ENCODE measurements around the gene THADA.
"Not testable (repeated sequence)": the region's sequence is repeated elsewhere in the genome, so short reads cannot be mapped to it uniquely, and the experiment has no call there.

Gene THADA

GRCh38 chr2:43387092-43388062 is 208.5 kb downstream of the THADA start:
- no peak for DNase-seq (ENCODE audit: low read depth in 2 of 2)

- not testable (repeated sequence) for DNase-seq (ENCODE audit: low read depth in 2 of 2)
These were observed 209.2 kb downstream of the THADA start for GRCh38 chr2:43386679-43387078.

- DNase-seq (ENCODE audit: low read depth in 2 of 2), result no peak
These were observed 211.7 kb downstream of the THADA start for GRCh38 chr2:43384143-43384542.

GRCh38 chr2:43383533-43383932 is 212.3 kb downstream of the THADA start:
- DNase-seq (ENCODE audit: low read depth in 2 of 2), result no peak

GRCh38 chr2:43379494-43379893 is 216.3 kb downstream of the THADA start:
- DNase-seq (ENCODE audit: low read depth in 2 of 2), result no peak

DNA sequence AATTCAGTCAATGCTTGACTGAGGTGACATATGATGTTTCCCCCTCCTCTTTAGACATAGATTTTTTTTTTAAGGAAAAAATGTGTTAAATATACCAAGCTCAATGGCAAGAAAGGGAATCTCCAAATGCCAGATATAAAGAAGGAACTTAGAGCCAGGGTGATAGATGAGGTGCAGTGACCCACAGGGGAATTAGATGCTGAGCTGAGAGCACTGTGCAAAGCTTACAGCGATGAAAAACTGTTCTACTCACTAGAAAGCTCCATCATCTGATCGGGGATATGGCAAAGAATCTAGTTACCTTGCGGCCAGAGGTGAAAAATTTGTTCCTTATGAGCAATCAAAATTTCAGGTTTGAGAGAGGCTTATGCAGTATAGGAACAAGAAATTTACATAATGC is 218.5 kb downstream of the THADA start:
- no peak for DNase-seq (ENCODE audit: low read depth in 2 of 2)

DNA sequence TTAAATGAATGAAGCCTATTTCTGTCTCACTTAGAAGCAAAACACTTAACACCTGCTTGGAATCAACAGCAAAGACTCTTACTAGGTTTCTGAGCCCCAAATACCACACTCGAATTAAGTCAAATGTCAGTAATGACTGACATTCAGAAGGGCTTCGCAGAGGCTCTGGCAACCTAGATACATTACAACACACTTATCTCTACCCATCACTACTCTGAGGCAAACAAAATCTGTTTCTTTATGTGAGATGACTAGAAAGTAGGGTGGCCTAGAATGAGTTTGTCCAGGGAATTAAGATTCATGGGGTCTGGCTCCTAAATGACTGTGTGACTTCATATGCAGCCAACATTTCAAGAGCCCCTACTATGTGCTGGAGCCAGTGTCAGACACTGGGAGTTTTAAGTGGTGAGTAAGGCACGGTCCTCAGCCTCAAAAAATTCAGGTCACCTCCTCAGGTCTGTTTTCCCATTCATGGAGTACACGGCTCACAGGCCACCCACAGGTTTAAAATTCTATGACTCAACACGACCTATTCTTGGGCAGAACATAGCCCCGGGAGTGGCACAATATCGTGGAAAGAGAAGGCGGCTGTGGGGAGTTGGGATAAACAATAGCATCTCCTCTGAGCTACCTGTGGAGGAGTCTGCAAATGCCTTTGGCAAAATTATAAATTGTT is 219.2 kb downstream of the THADA start:
- DNase-seq (ENCODE audit: low read depth in 2 of 2), result no peak

- DNase-seq (ENCODE audit: low read depth in 2 of 2), result no peak
These were observed 219.9 kb downstream of the THADA start for GRCh38 chr2:43375746-43376522.

DNA sequence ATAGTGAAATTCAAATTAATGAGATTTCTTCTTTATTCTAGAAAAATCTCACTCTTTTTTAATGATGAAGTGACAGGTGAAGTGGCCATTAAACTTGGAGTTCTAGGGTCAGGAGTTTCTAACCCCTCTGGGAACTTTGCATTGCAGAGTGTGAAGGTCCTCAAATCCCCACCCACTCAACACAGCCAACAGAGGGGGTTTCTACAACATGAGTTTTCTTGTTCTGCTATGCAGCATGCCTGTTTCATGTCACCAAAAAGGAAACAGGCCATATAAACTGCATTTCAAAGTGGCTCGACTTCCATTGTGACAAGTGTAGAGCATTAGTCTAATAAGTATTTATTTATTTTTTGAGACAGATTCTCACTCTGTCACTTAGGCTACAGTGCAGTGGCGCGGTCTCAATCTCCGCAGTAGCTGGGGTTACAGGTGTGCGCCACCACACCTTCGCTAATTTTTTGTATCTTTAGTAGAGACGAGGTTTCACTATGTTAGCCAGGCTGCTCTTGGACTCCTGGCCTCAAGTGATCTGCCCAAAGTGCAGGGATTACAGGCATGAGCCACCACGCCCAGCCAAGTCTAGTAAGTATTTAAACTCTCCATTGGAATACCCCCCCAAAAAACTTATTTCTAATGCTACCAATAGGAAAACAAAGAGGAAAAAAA is 223.3 kb downstream of the THADA start:
- no peak for DNase-seq (ENCODE audit: low read depth in 2 of 2)

DNA sequence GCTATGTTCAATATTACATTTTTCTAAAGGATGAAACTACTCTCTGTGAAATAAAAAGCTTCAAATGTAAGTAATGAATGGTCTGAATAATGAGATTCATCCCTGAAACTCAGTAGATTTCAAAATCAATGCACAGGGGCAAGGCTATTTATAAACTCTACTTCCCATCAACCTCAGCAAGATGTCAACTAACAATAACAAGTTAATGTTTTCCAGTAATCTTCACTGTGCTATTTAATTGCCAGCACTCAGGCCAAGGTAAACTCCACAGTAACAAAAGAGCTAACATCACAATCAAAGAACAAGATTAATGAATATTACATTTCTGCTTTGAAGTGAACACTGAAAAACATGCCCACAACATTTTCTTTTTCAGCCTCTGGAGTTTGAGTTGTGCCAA is 225.1 kb downstream of the THADA start:
- DNase-seq (ENCODE audit: low read depth in 2 of 2), result no peak

DNA sequence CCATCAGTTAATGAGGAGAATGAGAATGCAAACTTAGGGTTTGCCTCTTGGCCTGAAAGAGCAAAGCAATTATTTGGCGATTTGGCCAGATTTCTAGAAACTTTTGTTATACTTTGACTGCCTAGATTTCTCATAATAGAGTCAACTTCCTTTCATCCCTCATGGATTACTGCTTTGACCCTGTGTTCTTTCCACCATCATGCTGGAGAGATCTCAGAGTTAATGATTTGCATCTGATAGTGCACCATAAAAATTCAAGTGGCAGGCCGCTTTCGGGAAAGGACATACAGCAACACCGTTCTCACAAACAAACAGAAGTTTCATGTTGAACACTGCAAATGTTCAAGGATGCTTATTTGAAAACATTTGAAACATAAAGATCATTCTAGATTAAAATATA is 225.7 kb downstream of the THADA start:
- DNase-seq (ENCODE audit: low read depth in 2 of 2), result no peak

DNA sequence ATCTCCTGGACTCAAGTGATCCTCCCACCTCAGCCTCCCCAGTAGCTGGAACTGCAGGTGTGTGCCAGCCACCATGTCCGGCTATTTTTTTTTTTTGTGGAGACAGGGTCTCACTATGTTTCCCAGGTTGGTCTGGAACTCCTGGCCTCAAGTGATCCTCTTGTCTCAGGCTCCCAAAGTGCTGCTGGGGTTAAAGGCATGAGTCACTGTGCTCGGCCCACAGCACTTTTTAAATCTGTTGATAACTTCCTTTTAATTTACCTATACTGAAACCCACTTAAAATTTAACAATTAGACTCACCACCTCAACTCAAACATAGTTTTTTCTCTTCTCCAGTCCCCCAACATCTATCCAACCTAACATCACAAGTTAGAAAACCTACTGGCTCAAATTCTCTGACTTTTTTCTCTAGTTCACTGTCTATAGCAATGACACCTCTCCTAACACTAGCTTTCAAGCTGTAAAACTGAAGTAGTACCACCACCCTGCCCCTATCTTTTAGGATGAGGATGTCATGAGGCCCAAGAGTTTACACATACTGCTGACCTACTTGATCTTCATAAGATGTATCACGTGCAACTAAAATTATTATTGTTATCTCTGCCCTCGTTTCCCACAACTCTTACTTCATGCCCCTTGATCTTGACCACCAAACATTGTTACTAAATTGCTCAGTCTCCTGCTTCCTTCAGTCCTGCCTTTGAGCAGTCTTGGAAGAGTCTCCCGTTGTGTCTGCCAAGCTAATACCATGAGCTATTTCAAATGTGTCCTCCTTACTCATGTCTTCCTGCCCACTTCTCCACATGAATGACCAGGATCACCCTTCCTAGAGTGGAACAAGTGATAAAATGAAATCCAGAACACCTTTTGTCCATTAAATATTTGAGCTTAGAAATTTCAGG is 227.1 kb downstream of the THADA start:
- DNase-seq (ENCODE audit: low read depth in 2 of 2), result no peak

- no peak for DNase-seq (ENCODE audit: low read depth in 2 of 2)
These were observed 228.6 kb downstream of the THADA start for GRCh38 chr2:43367012-43367782.

DNA sequence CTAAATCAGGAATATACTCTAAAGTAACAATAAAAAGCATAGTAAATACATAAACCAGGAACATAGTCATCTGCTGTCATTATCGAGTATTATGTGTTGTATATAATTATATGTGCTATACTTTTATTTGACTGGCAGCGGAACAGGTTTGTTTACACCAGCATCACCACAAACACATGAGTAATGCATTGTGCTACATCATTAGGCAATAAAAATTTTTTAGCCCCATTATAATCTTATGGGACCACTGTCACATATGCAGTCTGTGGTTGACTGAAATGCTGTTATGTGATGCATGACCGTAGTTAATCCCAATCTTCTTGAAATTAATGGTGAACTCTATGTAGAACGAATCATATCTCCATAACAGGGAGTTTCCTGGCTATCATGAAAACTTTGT is 232.7 kb downstream of the THADA start:
- no peak for DNase-seq (ENCODE audit: low read depth in 2 of 2)

GRCh38 chr2:43361286-43361685 is 234.6 kb downstream of the THADA start:
- no peak for DNase-seq (ENCODE audit: low read depth in 2 of 2)

- no peak for DNase-seq (ENCODE audit: low read depth in 2 of 2)
These were observed 235.7 kb downstream of the THADA start for GRCh38 chr2:43360137-43360536.

- no peak for DNase-seq (ENCODE audit: low read depth in 2 of 2)
These were observed 237.2 kb downstream of the THADA start for GRCh38 chr2:43358410-43359201.

GRCh38 chr2:43356774-43357173 is 239.1 kb downstream of the THADA start:
- no peak for DNase-seq (ENCODE audit: low read depth in 2 of 2)

- no peak for DNase-seq (ENCODE audit: low read depth in 2 of 2)
These were observed 240.4 kb downstream of the THADA start for GRCh38 chr2:43355399-43355798.
